Suppressor macrophage (primary cell): ENCODE data around the gene TMEM201.

Experiments
- DNase-seq, 4 experiments: peaks; one replicate each; pipeline ENCODE4 v3.0.0-alpha.2; 2020 to 2022

Gene TMEM201

DNA sequence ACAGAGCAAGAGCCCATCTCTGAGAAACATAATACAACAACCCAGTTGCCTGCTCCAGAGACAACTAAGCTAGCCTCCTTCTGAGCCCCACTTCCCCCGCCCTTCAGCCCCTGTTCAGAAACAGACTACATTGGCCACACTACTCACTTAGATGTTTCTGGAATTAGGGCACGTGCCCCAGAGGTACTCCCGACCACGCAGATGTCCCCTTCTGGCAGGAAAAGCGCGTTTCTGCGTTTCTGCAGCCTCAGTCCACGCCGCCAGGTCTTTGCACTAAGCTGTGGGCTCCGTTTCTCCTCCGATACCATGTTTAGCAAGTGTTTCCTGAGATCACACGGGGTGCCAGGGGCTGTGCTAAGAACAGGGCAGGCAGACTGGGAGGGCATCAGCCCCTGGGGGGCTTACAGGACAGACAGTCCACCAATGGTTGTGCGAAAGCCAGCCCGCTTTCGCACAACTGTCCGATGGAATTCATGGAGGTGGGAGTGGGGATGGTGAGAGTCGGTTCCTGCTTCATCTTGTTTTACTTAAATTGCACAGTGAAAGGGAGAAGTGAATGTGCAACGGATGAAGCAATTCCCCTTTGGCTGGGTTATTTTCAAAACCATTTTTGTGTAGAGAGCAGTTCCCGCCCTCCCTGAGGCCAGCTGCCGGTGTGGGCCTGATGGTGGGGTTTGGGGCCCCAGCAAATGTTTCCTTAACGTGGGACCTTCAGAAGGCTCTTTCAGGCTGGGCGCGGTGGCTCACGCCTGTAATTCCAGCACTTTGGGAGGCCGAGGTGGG is 65.5 kb downstream of the TMEM201 start:
- peak; percentile 72 to 87 (median 82) for DNase-seq

DNA sequence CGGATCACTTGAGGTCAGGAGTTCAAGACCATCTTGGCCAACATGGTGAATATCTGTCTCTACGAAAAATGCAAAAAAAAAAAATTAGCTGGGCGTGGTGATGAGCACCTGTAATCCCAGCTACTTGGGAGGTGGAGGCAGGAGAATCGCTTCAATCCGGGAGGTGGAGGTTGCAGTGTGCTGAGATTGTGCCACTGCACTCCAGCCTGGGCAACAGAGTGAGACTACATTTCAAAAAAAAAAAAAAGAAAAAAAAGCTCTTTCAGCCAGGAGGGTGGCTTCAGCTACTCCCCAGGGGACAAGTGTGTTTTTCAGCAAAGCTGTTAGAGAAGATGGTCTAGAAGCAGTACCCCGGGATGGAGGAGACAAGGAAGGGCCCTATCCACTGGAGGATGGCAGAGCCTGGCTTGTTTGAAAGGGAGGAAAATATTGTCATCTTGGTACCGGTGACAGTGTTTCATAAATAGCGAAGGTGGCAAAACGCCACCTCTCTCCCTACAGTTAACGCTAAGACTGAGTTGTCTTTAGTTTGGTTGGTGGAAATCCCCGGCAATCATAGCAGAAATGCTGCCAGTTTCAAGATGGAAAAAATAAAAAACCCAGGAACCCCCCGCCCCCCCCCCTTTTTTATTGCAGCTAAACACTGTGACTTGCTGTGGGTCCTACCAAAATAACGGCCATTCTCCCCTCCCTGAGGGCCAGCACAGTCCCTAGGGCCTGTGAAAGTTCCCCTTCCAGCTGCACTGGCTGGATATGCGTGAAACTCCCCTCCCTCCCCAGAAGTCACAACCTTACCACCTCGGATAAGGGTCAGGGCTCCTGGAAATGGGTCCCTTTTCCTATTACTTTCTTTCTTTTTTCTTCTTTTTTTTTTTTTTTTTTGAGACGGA is 66.4 kb downstream of the TMEM201 start:
- peak in 1 of 4 experiments; percentile 29 for DNase-seq

DNA sequence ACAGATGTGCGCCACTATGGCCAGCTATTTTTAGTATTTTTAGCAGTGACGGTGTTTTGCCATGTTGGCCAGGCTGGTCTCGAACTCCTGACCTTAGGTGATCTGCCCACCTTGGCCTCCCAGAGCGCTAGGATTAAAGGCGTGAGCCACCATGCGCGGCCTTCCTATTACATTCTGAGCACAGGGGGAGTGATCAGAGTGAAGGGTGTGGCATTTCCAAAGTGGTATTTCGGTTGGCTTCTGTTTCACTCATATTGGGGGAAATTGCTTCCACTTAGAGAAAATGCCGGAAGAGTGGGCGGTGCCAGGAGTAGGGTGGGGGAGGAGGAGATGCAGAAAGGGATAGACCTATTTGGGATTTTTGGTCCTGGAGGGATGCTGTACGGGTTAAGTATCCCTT is 67.1 kb downstream of the TMEM201 start:
- no peak for DNase-seq

DNA sequence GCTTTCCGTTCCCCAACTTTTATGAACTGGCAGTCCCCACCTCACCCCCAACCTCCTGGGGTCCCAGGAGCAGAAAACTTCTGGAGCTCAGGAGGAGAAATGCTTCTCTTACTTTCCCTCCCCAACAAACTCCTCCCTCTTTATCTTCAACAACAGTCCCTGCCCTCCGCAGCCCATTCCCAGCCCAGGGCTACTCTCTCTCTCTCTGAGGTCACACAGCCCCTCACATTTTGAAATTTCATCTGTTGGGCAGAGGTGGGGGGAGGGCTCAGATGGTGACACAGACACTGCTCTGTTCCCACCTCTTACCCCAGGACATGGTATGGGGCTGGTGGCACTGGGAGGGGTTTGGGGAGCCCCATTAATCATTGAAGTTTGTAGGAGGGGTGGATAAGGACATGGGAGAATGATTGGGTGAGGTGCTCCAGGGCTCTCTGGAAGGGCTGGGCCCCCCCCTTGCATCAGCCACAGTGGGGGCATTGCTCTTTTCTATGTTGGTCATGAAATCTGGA is 68.9 kb downstream of the TMEM201 start:
- no peak for DNase-seq

DNA sequence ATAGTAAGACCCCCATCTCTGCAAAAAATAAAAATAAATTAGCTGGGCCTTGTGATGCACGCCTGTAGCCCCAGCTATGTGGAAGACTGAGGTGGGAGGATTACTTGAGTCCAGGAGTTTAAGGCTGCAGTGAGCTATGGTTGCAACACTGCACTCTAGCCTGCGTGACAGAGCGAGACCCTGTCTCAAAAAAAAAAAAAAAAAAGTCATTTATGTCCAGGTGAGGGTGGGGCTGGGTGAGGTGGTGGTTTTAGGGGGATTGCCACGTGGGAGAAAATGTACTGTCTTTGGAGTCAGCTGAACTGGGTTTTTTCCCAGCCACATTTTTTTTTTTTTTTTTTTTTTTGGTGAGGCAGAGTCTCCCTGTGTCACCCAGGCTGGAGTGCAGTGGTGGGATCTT is 69.5 kb downstream of the TMEM201 start:
- no peak for DNase-seq

DNA sequence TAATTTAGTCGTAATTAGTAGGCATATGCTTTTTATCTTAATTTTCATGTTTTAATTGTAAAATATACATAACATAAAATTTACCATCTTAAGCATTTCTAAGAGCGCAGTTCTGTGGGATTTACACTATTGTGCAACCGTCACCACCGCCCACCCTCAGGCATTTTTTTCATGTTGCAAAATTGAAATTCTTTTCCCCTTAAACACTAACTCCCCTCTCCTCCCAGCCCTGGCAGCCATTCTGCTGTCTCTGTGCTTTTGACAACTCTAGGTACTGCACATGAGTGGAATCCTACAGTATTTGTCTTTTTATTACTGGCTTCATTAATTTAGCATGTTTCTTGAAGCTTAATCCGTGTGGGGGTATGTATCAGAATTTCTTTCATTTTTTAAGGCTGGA is 70.6 kb downstream of the TMEM201 start:
- peak; percentile 49 to 69 (median 64) for DNase-seq

DNA sequence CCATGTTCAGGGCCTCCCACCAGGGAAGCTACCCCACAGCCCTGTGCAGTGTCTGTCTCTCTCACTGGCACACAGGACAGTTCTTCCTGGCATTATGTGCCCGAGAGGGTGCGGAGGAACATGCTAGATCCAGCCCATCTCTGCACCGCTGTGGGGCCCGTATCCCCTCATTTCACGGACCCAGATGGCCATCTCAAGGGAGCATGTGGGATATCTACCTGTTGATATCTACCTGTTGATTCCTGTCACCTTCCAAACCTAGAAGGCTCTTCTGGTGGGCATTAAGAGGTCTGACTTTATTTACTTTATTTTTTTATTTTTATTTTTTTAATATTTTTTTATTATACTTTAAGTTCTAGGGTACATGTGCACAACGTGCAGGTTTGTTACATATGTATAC is 74.5 kb downstream of the TMEM201 start:
- DNase-seq, result no peak
